ENCODE results near the gene VASH2.

The VASH2 gene

GRCh38 chr1:212994926-212995325 is 44.6 kb downstream of the VASH2 start:
- DNase-seq, result no peak
- no peaks in the 10 kb centered on the region for H3K27me3 ChIP-seq
- H3K9me3 ChIP-seq, result no peaks in the 10 kb centered on the region
- H3K4me1 ChIP-seq, result 0 out of 2 replicates have a peak, but pooled peaks cover 3% of the 10 kb centered on the region
- no peak for TF ChIP-seq CTCF (IDR thresholded peaks at IDR 0.05; ENCODE audit: low read depth, low read length)
- H3K36me3 ChIP-seq, result peaks cover 28% of the 10 kb centered on the region
- H3K4me3 ChIP-seq (ENCODE audit: low read depth, low read length), result no peak overlapping the region

GRCh38 chr1:213003256-213003655 is 52.9 kb downstream of the VASH2 start:
- H3K27me3 ChIP-seq, result no peaks in the 10 kb centered on the region
- no peak for TF ChIP-seq CTCF (IDR thresholded peaks at IDR 0.05; ENCODE audit: low read depth, low read length)
- H3K36me3 ChIP-seq, result peaks cover 23% of the 10 kb centered on the region
- H3K4me3 ChIP-seq (ENCODE audit: low read depth, low read length), result no peak overlapping the region
- H3K4me1 ChIP-seq, result no peaks in the 10 kb centered on the region
- DNase-seq, result no peak
- no peaks in the 10 kb centered on the region for H3K9me3 ChIP-seq

GRCh38 chr1:213008564-213008963 is 58.2 kb downstream of the VASH2 start:
- Histone ChIP-seq H3K4me1 (no peaks in the 10 kb centered on the region), H3K9me3 (no peaks in the 10 kb centered on the region), H3K27me3 (no peaks in the 10 kb centered on the region), H3K36me3 (peaks cover 27% of the 10 kb centered on the region), H3K4me3 (ENCODE audit: low read depth, low read length) (no peak overlapping the region)
- DNase-seq, result no peak
- TF ChIP-seq CTCF (IDR thresholded peaks at IDR 0.05; ENCODE audit: low read depth, low read length), result no peak

- Histone ChIP-seq H3K36me3 (no peaks in the 10 kb centered on the region; the same call in 1 of the 2 replicates), H3K9me3 (no peaks in the 10 kb centered on the region), H3K4me3 (ENCODE audit: low read depth, low read length) (peak overlapping the region; percentile 85), H3K27me3 (no peaks in the 10 kb centered on the region), H3K4me1 (0 out of 2 replicates have a peak, but pooled peaks cover 3% of the 10 kb centered on the region)
- no peak for TF ChIP-seq CTCF (IDR thresholded peaks at IDR 0.05; ENCODE audit: low read depth, low read length)
- DNase-seq, result peak; percentile 8
Measured at GRCh38 chr1:213014642-213015041, 64.3 kb downstream of the VASH2 start.

GRCh38 chr1:213015099-213016050 is 65.0 kb downstream of the VASH2 start, which contains the start of gene ANGEL2:
ANGEL2 (minus strand) TSS chr1:213015867; CDS start chr1:213015671, 196 bp downstream.
- DNase-seq, result peak; percentile 95
- TF ChIP-seq CTCF (IDR thresholded peaks at IDR 0.05; ENCODE audit: low read depth, low read length), result no peak
- H3K4me3 ChIP-seq (ENCODE audit: low read depth, low read length), result peak within 1 kb of the TSS; percentile 85
- no peaks in the 10 kb centered on the region; the same call in 1 of the 2 replicates for H3K36me3 ChIP-seq
- H3K9me3 ChIP-seq, result no peaks in the 10 kb centered on the region
- 0 out of 2 replicates have a peak, but pooled peaks cover 3% of the 10 kb centered on the region for H3K4me1 ChIP-seq
- no peaks in the 10 kb centered on the region for H3K27me3 ChIP-seq

All from BE2C (cell line).